ENCODE results near the gene PHF5A.
A peak's percentile ranks its signal among the peaks of the same experiment; 100 is the strongest.

- no peak for TF ChIP-seq CTCF (IDR thresholded peaks at IDR 0.05)
- TF ChIP-seq SMC3 (IDR thresholded peaks at IDR 0.05; ENCODE audit: low read depth, low read length) = no peak
- TF ChIP-seq TAF1 (IDR thresholded peaks at IDR 0.05; ENCODE audit: borderline replicate concordance, low read depth, low read length) = peak; percentile 79
- peak; percentile 71 for TF ChIP-seq PBX3 (IDR thresholded peaks at IDR 0.05)
- no peak for TF ChIP-seq RAD21 (IDR thresholded peaks at IDR 0.05; ENCODE audit: low read length)
- no peak for TF ChIP-seq RXRA (IDR thresholded peaks at IDR 0.05; ENCODE audit: borderline replicate concordance, low read depth)
- 0 out of 2 replicates have a peak, but pooled peaks have one; percentile 3 for TF ChIP-seq MAX (IDR thresholded peaks at IDR 0.05; ENCODE audit: low read depth)
- TF ChIP-seq SIN3A (IDR thresholded peaks at IDR 0.05; ENCODE audit: borderline replicate concordance, low read depth, low read length) = no peak
- TF ChIP-seq TCF12 (IDR thresholded peaks at IDR 0.05) = no peak
Observed at GRCh38 chr22:41468381-41469217, at the start of gene PHF5A, which contains the start of gene ACO2.
